ENCODE measurements around the gene LYPD3.

Gene LYPD3

GRCh38 chr19:43429395-43429794 lies 36.0 kb downstream of the LYPD3 start:
- DNase-seq = no peak

- peak; percentile 76 for DNase-seq
These were observed 39.6 kb downstream of the LYPD3 start for GRCh38 chr19:43425567-43426392.

- no peak for DNase-seq
These were observed 41.6 kb downstream of the LYPD3 start for GRCh38 chr19:43423779-43424178.

- no peak for DNase-seq
These were observed 42.7 kb downstream of the LYPD3 start for GRCh38 chr19:43422689-43423066.

- no peak for DNase-seq
These were observed 43.3 kb downstream of the LYPD3 start for GRCh38 chr19:43422000-43422688.

GRCh38 chr19:43420954-43421353 lies 44.5 kb downstream of the LYPD3 start:
- no peak for DNase-seq

GRCh38 chr19:43416951-43417623 lies 48.3 kb downstream of the LYPD3 start:
- no peak for DNase-seq

GRCh38 chr19:43414554-43414953 lies 50.9 kb downstream of the LYPD3 start, which contains the start of gene TEX101:
Gene TEX101, plus strand, starts transcription at chr19:43414890. Its CDS starts 1,030 bp downstream, at chr19:43415920.
- DNase-seq = no peak

- DNase-seq = no peak
These were observed 53.0 kb downstream of the LYPD3 start for GRCh38 chr19:43412441-43412840.
